Measurements from ENCODE around the gene JARID2. TPM values are rescaled to one million over a fixed set of nuclear protein-coding genes. Genes with fewer than 3 reads are reported as not detected.

The JARID2 gene
- total and polyA plus RNA-seq, 2 of the 13 experiments (the other 11 are each of a cell fraction or from before 2014, with no cell fraction given) = 7.5 to 10.3 TPM

DNA sequence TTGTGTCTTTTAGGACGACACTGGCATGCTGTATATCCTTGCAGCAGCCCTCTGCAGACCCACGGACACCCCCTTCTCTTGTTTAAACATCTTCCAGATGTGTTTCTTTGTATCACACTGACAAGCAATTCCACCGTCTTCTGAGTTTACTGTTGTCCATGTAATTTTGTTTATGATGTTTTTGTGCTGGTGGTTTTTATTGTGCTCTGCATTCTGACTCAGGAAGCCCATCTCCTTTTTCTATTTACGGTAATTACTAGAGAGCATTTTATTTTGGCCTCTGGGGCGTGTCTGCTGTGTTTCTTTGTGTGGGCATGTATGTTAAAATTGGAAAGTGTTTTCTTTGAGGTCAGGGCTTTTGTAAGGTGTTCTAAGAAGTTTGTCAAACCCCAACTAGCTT lies 111.9 kb downstream of the JARID2 start (continued):
- no peak for TF ChIP-seq CEBPZ (IDR thresholded peaks at IDR 0.05; ENCODE audit: low read length)
- TF ChIP-seq ZNF780A (CRISPR knock-in tag; IDR thresholded peaks at IDR 0.05) = no peak
- no peak for TF ChIP-seq ZNF646 (CRISPR knock-in tag; IDR thresholded peaks at IDR 0.05)
- TF ChIP-seq DBP (CRISPR knock-in tag; IDR thresholded peaks at IDR 0.05; ENCODE audit: not compliant biosample characterization) = no peak
- TF ChIP-seq HDAC6 (IDR thresholded peaks at IDR 0.05; ENCODE audit: low read depth, low read length) = no peak
- no peak for TF ChIP-seq KLF6 (CRISPR knock-in tag; IDR thresholded peaks at IDR 0.05)
- TF ChIP-seq, protein P1, sequence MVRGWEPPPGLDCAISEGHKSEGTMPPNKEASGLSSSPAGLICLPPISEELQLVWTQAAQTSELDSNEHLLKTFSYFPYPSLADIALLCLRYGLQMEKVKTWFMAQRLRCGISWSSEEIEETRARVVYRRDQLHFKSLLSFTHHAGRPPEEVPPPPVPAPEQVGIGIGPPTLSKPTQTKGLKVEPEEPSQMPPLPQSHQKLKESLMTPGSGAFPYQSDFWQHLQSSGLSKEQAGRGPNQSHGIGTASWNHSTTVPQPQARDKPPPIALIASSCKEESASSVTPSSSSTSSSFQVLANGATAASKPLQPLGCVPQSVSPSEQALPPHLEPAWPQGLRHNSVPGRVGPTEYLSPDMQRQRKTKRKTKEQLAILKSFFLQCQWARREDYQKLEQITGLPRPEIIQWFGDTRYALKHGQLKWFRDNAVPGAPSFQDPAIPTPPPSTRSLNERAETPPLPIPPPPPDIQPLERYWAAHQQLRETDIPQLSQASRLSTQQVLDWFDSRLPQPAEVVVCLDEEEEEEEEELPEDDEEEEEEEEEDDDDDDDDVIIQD (CRISPR knock-in tag; IDR thresholded peaks at IDR 0.05; ENCODE audit: low read depth) = no peak
- no peak for TF ChIP-seq FOXO1 (CRISPR knock-in tag; IDR thresholded peaks at IDR 0.05)
- no peak for TF ChIP-seq ZFX (CRISPR knock-in tag; IDR thresholded peaks at IDR 0.05; ENCODE audit: low read depth)

Data from HepG2 (cell line).